HCT116 (cell line): ENCODE measurements around the gene YAP1. TPM values are rescaled to one million over a fixed set of nuclear protein-coding genes. Genes with fewer than 3 reads are reported as not detected.

Source experiments
- ATAC-seq: fragments of 200-7000 bp; cut with Tn5 transposase; 2 replicates; pipeline ENCODE4 v1.9.1; 2020; ENCODE audit warnings: mild to moderate bottlenecking, moderate library complexity
- BruUV-seq: library from RNA; stranded (reverse); fragments of 400-500 nt; replicated peaks from 2 replicates; lab custom pipeline; 2021; lab: Mats Ljungman, UMichigan
- CTCF ChIA-PET: fragments of 300-600 bp; sonication (Branson Sonifier 250); formaldehyde crosslinking; loops from one replicate; lab custom pipeline; 2021; ENCODE audit warnings: antibody characterized with exemption; lab: Charles Lee
- POLR2A ChIA-PET: fragments of 300-600, 350-600 bp; sonication (Branson Sonifier 250); formaldehyde crosslinking; loops from one replicate; lab custom pipeline; 2021; ENCODE audit warnings: antibody characterized with exemption; lab: Charles Lee
- RAD21 ChIA-PET, 2 experiments: fragments of 300-600 bp; sonication (Branson Sonifier 250); formaldehyde crosslinking; loops; one replicate each; lab custom pipeline; 2023; ENCODE audit warnings: low total read pairs in 2 of 2; ENCODE audit not compliant: uncharacterized antibody in 2 of 2, unreplicated experiment in 2 of 2, low non-redundant PET in 1 of 2; lab: Charles Lee
- DNase-seq: peaks from one replicate; pipeline ENCODE4 v3.0.0-alpha.2; 2010; ENCODE audit warnings: low read depth, low spot score
- H2AFZ ChIP-seq: fragments of 200-600 bp; shearing (Covaris generic), sonication (generic); 2 replicates; pipeline ENCODE4 v1.6.1; 2017; ENCODE audit warnings: low read depth, mixed run types, mixed read lengths, antibody characterized with exemption, low read length; ENCODE audit not compliant: poor library complexity, severe bottlenecking
- H3K27ac ChIP-seq: 2 replicates; pipeline ENCODE4 v1.5.1; 2012; ENCODE audit warnings: low read depth, low read length
- H3K27me3 ChIP-seq: fragments of 200-600 bp; sonication (generic); 2 replicates; pipeline ENCODE4 v1.6.1; 2016; ENCODE audit warnings: mixed run types, low read length, mixed read lengths; ENCODE audit not compliant: insufficient read depth
- H3K36me3 ChIP-seq, 2 experiments: fragments of 200-500 bp in 1 of 2; fragments of 200-600 bp in 1 of 2; sonication (Bioruptor generic) in 1 of 2; sonication (generic) in 1 of 2; 2 replicates each; pipeline versions ENCODE4 v1.5.1 to v1.6.1; 2014 to 2016; ENCODE audit warnings: low read length in 2 of 2, inconsistent platforms in 1 of 2, mixed read lengths in 1 of 2, mixed run types in 1 of 2; ENCODE audit not compliant: insufficient read depth in 2 of 2, control insufficient read depth in 1 of 2
- H3K4me1 ChIP-seq, 2 experiments: fragments of 200-600 bp in 1 of 2; sonication (generic) in 1 of 2; 2 replicates each; pipeline versions ENCODE4 v1.5.1 to v1.6.1; 2012 to 2017; ENCODE audit warnings: low read length in 2 of 2, inconsistent platforms in 1 of 2, mild to moderate bottlenecking in 1 of 2, mixed read lengths in 1 of 2, mixed run types in 1 of 2, moderate library complexity in 1 of 2; ENCODE audit not compliant: insufficient read depth in 2 of 2, control insufficient read depth in 1 of 2
- H3K4me2 ChIP-seq: fragments of 200-600 bp; sonication (generic); 2 replicates; pipeline ENCODE4 v1.6.1; 2017; ENCODE audit warnings: mixed run types, low read length, mixed read lengths
- H3K4me3 ChIP-seq, 2 experiments: fragments of 200-600 bp in 1 of 2; sonication (generic) in 1 of 2; replicated peaks in 1 of 2; 2 replicates each; pipeline ENCODE4 v1.5.1; 2011 to 2016; ENCODE audit warnings: low read length in 2 of 2, control low read depth in 1 of 2, low read depth in 1 of 2, mild to moderate bottlenecking in 1 of 2, mixed read lengths in 1 of 2, mixed run types in 1 of 2
- H3K79me2 ChIP-seq: fragments of 200-600 bp; sonication (generic); 2 replicates; pipeline ENCODE4 v1.6.1; 2017; ENCODE audit warnings: mild to moderate bottlenecking, mixed run types, low read length, moderate library complexity, mixed read lengths; ENCODE audit not compliant: insufficient read depth
- H3K9ac ChIP-seq: fragments of 200-600 bp; sonication (generic); 2 replicates; pipeline ENCODE4 v1.6.1; 2016; ENCODE audit warnings: low read length, mixed read lengths
- H3K9me2 ChIP-seq: fragments of 200-600 bp; sonication (generic), shearing (Covaris generic); 2 replicates; pipeline ENCODE4 v1.6.1; 2017; ENCODE audit warnings: mixed run types, mild to moderate bottlenecking, moderate library complexity; ENCODE audit not compliant: insufficient read depth
- H3K9me3 ChIP-seq, 2 experiments: fragments of 200-500 bp in 1 of 2; fragments of 200-600 bp in 1 of 2; sonication (Bioruptor generic) in 1 of 2; sonication (generic) in 1 of 2; 2 replicates each; pipeline ENCODE4 v1.6.1; 2014 to 2017; ENCODE audit warnings: low read length in 2 of 2, mixed read lengths in 2 of 2, inconsistent platforms in 1 of 2, low read depth in 1 of 2, mild to moderate bottlenecking in 1 of 2, mixed run types in 1 of 2, moderate library complexity in 1 of 2; ENCODE audit not compliant: control insufficient read depth in 1 of 2, insufficient read depth in 1 of 2
- H4K20me1 ChIP-seq: fragments of 200-600 bp; sonication (generic), shearing (Covaris generic); 2 replicates; pipeline ENCODE4 v1.6.1; 2017; ENCODE audit warnings: mixed run types, mild to moderate bottlenecking, moderate library complexity; ENCODE audit not compliant: insufficient read depth
- ATF3 ChIP-seq: IDR thresholded peaks from 2 replicates; pipeline ENCODE4 v1.6.1; 2012
- CBX3 ChIP-seq: IDR thresholded peaks from 2 replicates; pipeline ENCODE4 v1.6.1; 2012; ENCODE audit warnings: low read depth
- ELF1 ChIP-seq: IDR thresholded peaks from 2 replicates; pipeline ENCODE4 v1.6.1; 2012; ENCODE audit warnings: low read depth, borderline replicate concordance
- FOSL1 ChIP-seq: IDR thresholded peaks from 2 replicates; pipeline ENCODE4 v1.6.1; 2012; ENCODE audit warnings: low read depth
- JUND ChIP-seq: IDR thresholded peaks from 2 replicates; pipeline ENCODE4 v1.6.1; 2012
- POLR2A ChIP-seq: IDR thresholded peaks from 2 replicates; pipeline ENCODE4 v1.7.0; 2011; ENCODE audit warnings: borderline replicate concordance; ENCODE audit not compliant: insufficient read depth, insufficient read length; ENCODE audit errors: extremely low read depth
- ZBTB33 ChIP-seq: IDR thresholded peaks from 2 replicates; pipeline ENCODE4 v1.6.1; 2011; ENCODE audit warnings: mild to moderate bottlenecking, low read length, moderate library complexity; ENCODE audit not compliant: insufficient replicate concordance; ENCODE audit errors: extremely low read depth
- ZFX ChIP-seq: fragments of 450-650 bp; IDR thresholded peaks from 2 replicates; pipeline ENCODE4 v1.6.1; 2017
- ZNF274 ChIP-seq: fragments of 200-500 bp; sonication (Bioruptor generic); IDR thresholded peaks from 2 replicates; pipeline ENCODE4 v1.6.1; 2014; ENCODE audit warnings: mild to moderate bottlenecking, low read depth, low read length, inconsistent platforms
- intact Hi-C: fragments of 100-400 bp; cut with micrococcal nuclease; formaldehyde crosslinking; loops from 2 replicates; pipeline ENCODE4 v1.10.0; 2022
- total RNA-seq: library from RNA; stranded (reverse); gene quantifications from one replicate; pipeline ENCODE4 v1.2.1, GENCODE V29; 2021; ENCODE audit not compliant: unreplicated experiment
- TF ChIP-seq, protein P1 (sequence below), 3 experiments: fragments of 200-600 bp in 1 of 3; sonication (generic) in 1 of 3; IDR thresholded peaks in 2 of 3; conservative IDR thresholded peaks in 1 of 3; 2 replicates each; pipeline ENCODE4 v1.5.1; 2012 to 2017; ENCODE audit warnings: low read depth in 2 of 3, low read length in 2 of 3, antibody characterized with exemption in 1 of 3, borderline replicate concordance in 1 of 3, control low read depth in 1 of 3, mild to moderate bottlenecking in 1 of 3, mixed read lengths in 1 of 3, mixed run types in 1 of 3, moderate library complexity in 1 of 3; ENCODE audit not compliant: insufficient read depth in 1 of 3
- TF ChIP-seq, protein P2 (sequence below): IDR thresholded peaks from 2 replicates; pipeline ENCODE4 v1.6.1; 2012

Gene YAP1
- total RNA-seq, 1 experiment from 2014 or later, result 88.6 TPM

DNA sequence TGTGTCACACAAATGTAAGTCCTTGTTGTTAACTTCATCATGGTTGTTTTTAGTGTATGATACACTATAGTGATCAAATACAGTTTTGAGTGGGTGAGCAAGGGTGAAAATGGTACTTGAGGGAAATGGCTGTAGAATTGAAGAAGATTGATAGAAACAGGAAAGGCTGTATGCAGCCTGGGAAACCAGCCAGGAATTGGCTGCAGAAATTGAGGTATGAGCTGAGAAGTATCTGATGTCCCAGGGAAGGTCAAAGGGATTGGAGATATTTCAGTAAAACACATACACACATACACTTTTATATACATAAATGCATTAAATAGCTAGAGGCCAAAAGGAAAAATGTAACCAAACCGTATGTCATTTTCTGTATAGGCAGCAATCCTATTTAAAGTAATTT is 13.1 kb upstream of the YAP1 start:
- ChIA-PET POLR2A (no interaction called here), RAD21 (no interaction called here), CTCF (no interaction called here)
- Histone ChIP-seq H3K9me2 (no peaks in the 10 kb centered on the region), H3K4me1 (no peaks in the 10 kb centered on the region), H3K79me2 (no peaks in the 10 kb centered on the region), H3K9me3 (no peaks in the 10 kb centered on the region), H3K4me2 (no peak overlapping the region), H3K4me3 (no peak overlapping the region), H3K27me3 (no peaks in the 10 kb centered on the region), H3K27ac (no peak overlapping the region), H3K9ac (no peak overlapping the region), H3K36me3 (no peaks in the 10 kb centered on the region), H2AFZ (no peak overlapping the region), H4K20me1 (no peaks in the 10 kb centered on the region)
- no TSS peak for BruUV-seq
- DNase-seq (no peak), ATAC-seq (no peak)
- no peak for TF ChIP-seq ZNF274
- TF ChIP-seq, protein P1, sequence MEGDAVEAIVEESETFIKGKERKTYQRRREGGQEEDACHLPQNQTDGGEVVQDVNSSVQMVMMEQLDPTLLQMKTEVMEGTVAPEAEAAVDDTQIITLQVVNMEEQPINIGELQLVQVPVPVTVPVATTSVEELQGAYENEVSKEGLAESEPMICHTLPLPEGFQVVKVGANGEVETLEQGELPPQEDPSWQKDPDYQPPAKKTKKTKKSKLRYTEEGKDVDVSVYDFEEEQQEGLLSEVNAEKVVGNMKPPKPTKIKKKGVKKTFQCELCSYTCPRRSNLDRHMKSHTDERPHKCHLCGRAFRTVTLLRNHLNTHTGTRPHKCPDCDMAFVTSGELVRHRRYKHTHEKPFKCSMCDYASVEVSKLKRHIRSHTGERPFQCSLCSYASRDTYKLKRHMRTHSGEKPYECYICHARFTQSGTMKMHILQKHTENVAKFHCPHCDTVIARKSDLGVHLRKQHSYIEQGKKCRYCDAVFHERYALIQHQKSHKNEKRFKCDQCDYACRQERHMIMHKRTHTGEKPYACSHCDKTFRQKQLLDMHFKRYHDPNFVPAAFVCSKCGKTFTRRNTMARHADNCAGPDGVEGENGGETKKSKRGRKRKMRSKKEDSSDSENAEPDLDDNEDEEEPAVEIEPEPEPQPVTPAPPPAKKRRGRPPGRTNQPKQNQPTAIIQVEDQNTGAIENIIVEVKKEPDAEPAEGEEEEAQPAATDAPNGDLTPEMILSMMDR (IDR thresholded peaks at IDR 0.05 in 2 of 3, conservative IDR thresholded peaks at IDR 0.05 in 1 of 3; ENCODE audit: borderline replicate concordance in 1 of 3, insufficient read depth in 1 of 3, low read depth in 2 of 3, low read length in 2 of 3), result no peak
- no peak for TF ChIP-seq CBX3
- no peak for TF ChIP-seq JUND
- TF ChIP-seq ATF3, result no peak
- TF ChIP-seq FOSL1, result no peak
- TF ChIP-seq ELF1, result no peak
- TF ChIP-seq, protein P2, sequence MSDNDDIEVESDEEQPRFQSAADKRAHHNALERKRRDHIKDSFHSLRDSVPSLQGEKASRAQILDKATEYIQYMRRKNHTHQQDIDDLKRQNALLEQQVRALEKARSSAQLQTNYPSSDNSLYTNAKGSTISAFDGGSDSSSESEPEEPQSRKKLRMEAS, result no peak
- TF ChIP-seq POLR2A, result no peak
- no peak for TF ChIP-seq ZBTB33
- no peak for TF ChIP-seq ZFX
- intact Hi-C loops, result no loop called here
